ENCODE measurements around the gene PPP2R5C. TPM values are rescaled to one million over a fixed set of nuclear protein-coding genes. Genes with fewer than 3 reads are reported as not detected.

The PPP2R5C gene
- total and polyA plus RNA-seq, 2 donors (not counting 3 experiments of a cell fraction or from before 2014, with no cell fraction given), result 42.6 to 83.6 TPM

GRCh38 chr14:101732118-101732517 is 29.4 kb upstream of the PPP2R5C start:
- Histone ChIP-seq H3K4me1 (ENCODE audit: control insufficient read depth, extremely low read depth, insufficient read depth, low read length) (peaks cover 10% of the 10 kb centered on the region), H3K79me2 (ENCODE audit: control insufficient read depth, insufficient read depth, low read length) (no peaks in the 10 kb centered on the region), H2AFZ (ENCODE audit: low read depth, low read length) (no peak overlapping the region), H4K20me1 (replicated peaks; ENCODE audit: control insufficient read depth, extremely low read depth, insufficient read depth, low read length) (no peaks in the 10 kb centered on the region), H3K36me3 (ENCODE audit: control insufficient read depth in 2 of 2, extremely low read depth in 1 of 2, insufficient read depth in 2 of 2, low read length in 2 of 2) (no peaks in the 10 kb centered on the region), H3K27me3 (ENCODE audit: control insufficient read depth in 2 of 2, insufficient read depth in 2 of 2, low read length in 2 of 2) (peaks cover 6 to 12% of the 10 kb centered on the region in 2 experiments), H3K9me1 (replicated peaks; ENCODE audit: control insufficient read depth, extremely low read depth, insufficient read depth, low read length) (no peaks in the 10 kb centered on the region), H3K4me3 (replicated peaks in 1 of 3; ENCODE audit: insufficient read depth in 1 of 3, low read depth in 1 of 3, low read length in 3 of 3) (no peak overlapping the region), H3K4me2 (ENCODE audit: insufficient read depth, low read length) (no peak overlapping the region), H3K27ac (ENCODE audit: insufficient read depth, low read depth, low read length) (no peak overlapping the region), H3K9me3 (replicated peaks; ENCODE audit: control insufficient read depth, insufficient read depth, low read length) (no peaks in the 10 kb centered on the region), H3K9ac (replicated peaks; ENCODE audit: extremely low read depth, insufficient read depth, low read length) (no peak overlapping the region)
- CTCF ChIA-PET, result interaction anchor here (1.0 kb wide), 1 partner anchor 28 kb away, joined by 3 read pairs; no protein-coding TSS in a partner anchor
- TF ChIP-seq EZH2 (IDR thresholded peaks at IDR 0.05; ENCODE audit: borderline replicate concordance, low read depth, low read length, severe bottlenecking), result no peak
- TF ChIP-seq JUN (IDR thresholded peaks at IDR 0.05; ENCODE audit: borderline replicate concordance, insufficient read depth, insufficient read length, low read depth), result no peak
- no peak for TF ChIP-seq POLR2A (IDR thresholded peaks at IDR 0.05; ENCODE audit: low read depth, low read length)
- no peak for TF ChIP-seq MYC (IDR thresholded peaks at IDR 0.05; ENCODE audit: low read depth, low read length)
- no peak for TF ChIP-seq CTCF (IDR thresholded peaks at IDR 0.05; ENCODE audit: extremely low read depth in 1 of 2, insufficient read depth in 1 of 2, low read depth in 1 of 2, low read length in 2 of 2)
- POLR2A ChIA-PET, result no interaction called here
- intact Hi-C loops (cut with micrococcal nuclease) (no loop called here), dilution Hi-C loops (cut with MboI; ENCODE audit: extremely low pct_ligation_motif_present, low sequenced_read_pairs) (no loop called here)
- BruUV-seq (replicated peaks), result no TSS peak
- DNase-seq (ENCODE audit: low read depth, low spot score) (no peak), FAIRE-seq (no peak)

- FAIRE-seq, result no peak
- DNase-seq (ENCODE audit: low read depth, low spot score), result no peak
- ChIA-PET CTCF (no interaction called here), POLR2A (no interaction called here)
- Histone ChIP-seq H3K4me1 (ENCODE audit: control insufficient read depth, extremely low read depth, insufficient read depth, low read length) (peaks cover 10% of the 10 kb centered on the region), H3K27ac (ENCODE audit: insufficient read depth, low read depth, low read length) (no peak overlapping the region), H3K9me3 (replicated peaks; ENCODE audit: control insufficient read depth, insufficient read depth, low read length) (no peaks in the 10 kb centered on the region), H3K4me3 (replicated peaks in 1 of 3; ENCODE audit: insufficient read depth in 1 of 3, low read depth in 1 of 3, low read length in 3 of 3) (no peak overlapping the region), H3K9ac (replicated peaks; ENCODE audit: extremely low read depth, insufficient read depth, low read length) (no peak overlapping the region), H3K9me1 (replicated peaks; ENCODE audit: control insufficient read depth, extremely low read depth, insufficient read depth, low read length) (no peaks in the 10 kb centered on the region), H2AFZ (ENCODE audit: low read depth, low read length) (no peak overlapping the region), H3K4me2 (ENCODE audit: insufficient read depth, low read length) (no peak overlapping the region), H3K27me3 (ENCODE audit: control insufficient read depth in 2 of 2, insufficient read depth in 2 of 2, low read length in 2 of 2) (peaks cover 3 to 11% of the 10 kb centered on the region in 2 experiments), H3K36me3 (ENCODE audit: control insufficient read depth in 2 of 2, extremely low read depth in 1 of 2, insufficient read depth in 2 of 2, low read length in 2 of 2) (no peaks in the 10 kb centered on the region), H4K20me1 (replicated peaks; ENCODE audit: control insufficient read depth, extremely low read depth, insufficient read depth, low read length) (no peaks in the 10 kb centered on the region), H3K79me2 (ENCODE audit: control insufficient read depth, insufficient read depth, low read length) (no peaks in the 10 kb centered on the region)
- intact Hi-C loops (cut with micrococcal nuclease), result no loop called here
- no TSS peak for BruUV-seq (replicated peaks)
- dilution Hi-C loops (cut with MboI; ENCODE audit: extremely low pct_ligation_motif_present, low sequenced_read_pairs), result no loop called here
- TF ChIP-seq MAX (IDR thresholded peaks at IDR 0.05; ENCODE audit: insufficient read depth, insufficient read length) (no peak), JUN (IDR thresholded peaks at IDR 0.05; ENCODE audit: borderline replicate concordance, insufficient read depth, insufficient read length, low read depth) (no peak), POLR2AphosphoS5 (IDR thresholded peaks at IDR 0.05; ENCODE audit: insufficient read depth, low read depth, low read length) (no peak), FOS (IDR thresholded peaks at IDR 0.05; ENCODE audit: borderline replicate concordance, insufficient read depth, low read length) (no peak), POLR2A (IDR thresholded peaks at IDR 0.05; ENCODE audit: low read depth, low read length) (no peak), MYC (IDR thresholded peaks at IDR 0.05; ENCODE audit: low read depth, low read length) (no peak), CTCF (IDR thresholded peaks at IDR 0.05; ENCODE audit: extremely low read depth in 1 of 2, insufficient read depth in 1 of 2, low read depth in 1 of 2, low read length in 2 of 2) (no peak), EZH2 (IDR thresholded peaks at IDR 0.05; ENCODE audit: borderline replicate concordance, low read depth, low read length, severe bottlenecking) (no peak), GATA2 (IDR thresholded peaks at IDR 0.05; ENCODE audit: insufficient read depth, insufficient read length, low read depth, low read length) (no peak)
These were observed 28.3 kb upstream of the PPP2R5C start for GRCh38 chr14:101733211-101733610.
